ENCODE data around the gene CARD19.
"Not testable (repeated sequence)": the region's sequence is repeated elsewhere in the genome, so short reads cannot be mapped to it uniquely, and the experiment has no call there.

The CARD19 gene

GRCh38 chr9:93136011-93136440 is 40.0 kb downstream of the CARD19 start:
- DNase-seq = no peak

DNA sequence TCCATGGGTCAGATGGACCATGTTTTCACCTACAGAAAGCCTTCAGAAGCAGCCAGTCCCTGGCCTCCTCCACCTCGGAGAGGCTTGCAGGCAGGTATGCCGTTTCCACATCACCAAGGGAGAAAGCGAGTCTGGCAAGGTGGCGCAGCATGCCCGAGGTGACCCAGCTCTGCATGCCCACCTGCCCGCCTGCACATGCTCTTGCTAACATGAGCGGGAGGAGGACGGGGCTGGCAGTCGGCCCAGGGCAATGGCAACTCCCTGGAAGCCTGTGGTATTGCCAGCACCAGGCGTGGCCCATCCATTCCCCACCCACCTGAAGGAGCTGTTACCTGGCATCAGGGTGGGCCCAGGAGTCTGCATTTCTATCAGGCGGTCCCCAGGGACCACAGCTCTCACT is 41.3 kb downstream of the CARD19 start:
- DNase-seq = no peak

- no peak for DNase-seq
Measured at GRCh38 chr9:93138171-93138764, 42.3 kb downstream of the CARD19 start.

DNA sequence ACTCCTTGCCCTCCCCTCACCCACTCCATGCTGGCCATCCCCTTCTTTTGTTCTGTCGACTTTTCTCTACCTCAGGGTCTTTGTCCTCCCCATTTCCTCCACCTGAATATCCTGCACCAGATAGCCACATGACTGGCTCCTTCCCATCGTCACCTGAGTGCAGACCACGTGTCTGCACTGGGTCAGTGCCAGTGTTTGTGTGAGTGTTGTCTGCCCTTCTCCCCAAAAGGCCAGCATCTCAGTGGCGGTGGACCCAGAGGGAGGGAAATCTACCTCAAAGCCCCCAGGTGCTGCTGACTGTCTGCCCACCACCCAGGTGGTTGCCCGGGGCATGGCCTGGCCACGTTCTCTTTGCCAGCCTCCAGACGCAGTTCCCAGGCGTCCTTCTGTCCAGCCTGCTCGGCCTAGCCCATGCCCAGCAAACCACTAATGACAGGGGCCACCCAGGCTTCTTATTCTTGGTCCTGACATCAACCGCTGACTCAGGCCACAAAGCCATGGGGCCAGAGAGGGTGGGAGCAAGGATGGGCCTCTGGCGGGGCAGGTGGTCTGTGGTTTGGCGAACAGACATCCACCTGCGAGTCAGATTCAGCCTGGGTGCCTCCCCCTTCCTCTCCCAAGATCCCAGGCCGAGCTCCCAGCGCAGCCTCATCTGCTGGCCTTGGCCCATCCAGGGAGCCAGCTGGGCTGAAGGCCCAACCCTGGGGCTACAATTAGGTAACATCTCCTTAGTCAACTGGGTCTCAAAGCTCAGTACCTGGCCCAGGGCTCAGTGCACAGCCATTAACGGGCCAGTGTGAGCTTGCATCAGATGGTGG is 43.6 kb downstream of the CARD19 start:
- DNase-seq = no peak

GRCh38 chr9:93141771-93142483 is 45.9 kb downstream of the CARD19 start:
- no peak for DNase-seq

DNA sequence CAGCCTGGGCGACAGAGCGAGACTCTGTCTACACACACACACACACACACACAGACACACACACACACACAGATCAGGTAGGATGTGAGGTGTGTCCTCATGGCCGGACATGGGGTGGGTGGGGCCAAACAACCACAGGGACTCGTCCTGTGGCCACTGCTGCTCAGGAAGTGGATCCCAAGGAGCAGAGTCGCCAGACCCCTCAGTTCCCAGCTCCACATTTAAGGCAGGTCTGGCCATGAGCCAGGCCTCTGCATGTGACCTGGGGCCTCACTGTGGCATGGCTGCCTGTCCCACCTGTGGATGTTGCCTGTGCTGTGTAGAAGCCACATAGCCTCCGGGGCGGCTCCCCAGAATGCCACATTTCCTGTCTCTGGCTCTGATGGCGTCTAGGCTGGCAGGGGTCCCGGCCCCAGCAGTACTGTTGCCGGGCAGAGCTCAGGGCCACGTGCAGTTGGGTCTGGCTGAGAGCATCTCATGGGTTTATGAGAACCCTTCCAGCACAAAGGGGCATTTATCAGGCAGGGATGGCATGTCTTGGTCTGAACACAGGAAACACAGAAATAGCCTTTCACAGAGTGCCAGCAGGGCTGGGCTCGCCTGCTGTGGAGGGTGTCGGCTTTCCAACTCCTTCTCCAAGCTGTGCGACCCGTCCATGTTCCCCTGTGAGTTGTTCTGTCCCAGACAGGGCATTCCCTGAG is 48.0 kb downstream of the CARD19 start:
- DNase-seq = no peak

- DNase-seq = not testable (repeated sequence)
Measured at GRCh38 chr9:93146696-93147095, 50.7 kb downstream of the CARD19 start.

DNA sequence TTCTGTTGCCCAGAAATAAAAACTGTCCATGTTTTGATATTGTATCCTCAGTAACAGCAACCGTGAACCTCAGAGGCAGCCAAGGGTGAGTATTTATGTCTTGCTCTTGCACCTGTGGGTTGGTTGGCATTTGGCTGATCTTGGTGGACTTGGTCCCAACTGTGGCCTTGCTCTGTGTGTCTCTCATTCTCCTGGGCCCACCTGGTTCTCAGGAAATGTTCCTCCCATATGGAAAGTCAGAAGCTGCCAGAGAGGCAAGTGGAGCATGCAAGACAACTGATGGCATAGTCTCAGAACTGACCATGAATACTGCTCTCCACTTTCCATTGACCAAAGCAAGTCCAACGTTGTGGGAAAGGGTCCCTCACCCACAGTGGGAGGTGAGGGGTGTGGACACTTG is 51.6 kb downstream of the CARD19 start:
- no peak for DNase-seq

DNA sequence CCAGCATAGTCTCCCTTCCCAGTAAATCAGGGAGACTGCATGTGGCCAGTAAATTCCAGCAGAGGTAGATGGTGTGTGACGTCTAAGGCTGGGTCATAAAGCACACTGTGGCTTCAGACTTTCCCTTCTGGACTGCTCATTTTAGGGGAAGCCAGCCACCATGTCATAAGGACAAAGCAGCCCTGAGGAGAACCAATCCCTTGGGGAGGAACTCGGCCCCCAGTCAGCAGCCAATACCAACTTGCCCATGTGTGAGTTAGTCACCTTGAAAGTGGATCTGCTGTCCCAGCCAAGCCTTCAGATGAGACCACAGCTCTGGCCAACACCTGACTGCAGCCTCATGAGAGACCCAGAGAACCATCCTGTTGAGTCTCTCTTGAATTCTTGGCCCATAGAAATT is 52.7 kb downstream of the CARD19 start:
- DNase-seq = no peak

GRCh38 chr9:93149361-93149760 is 53.3 kb downstream of the CARD19 start:
- no peak for DNase-seq

DNA sequence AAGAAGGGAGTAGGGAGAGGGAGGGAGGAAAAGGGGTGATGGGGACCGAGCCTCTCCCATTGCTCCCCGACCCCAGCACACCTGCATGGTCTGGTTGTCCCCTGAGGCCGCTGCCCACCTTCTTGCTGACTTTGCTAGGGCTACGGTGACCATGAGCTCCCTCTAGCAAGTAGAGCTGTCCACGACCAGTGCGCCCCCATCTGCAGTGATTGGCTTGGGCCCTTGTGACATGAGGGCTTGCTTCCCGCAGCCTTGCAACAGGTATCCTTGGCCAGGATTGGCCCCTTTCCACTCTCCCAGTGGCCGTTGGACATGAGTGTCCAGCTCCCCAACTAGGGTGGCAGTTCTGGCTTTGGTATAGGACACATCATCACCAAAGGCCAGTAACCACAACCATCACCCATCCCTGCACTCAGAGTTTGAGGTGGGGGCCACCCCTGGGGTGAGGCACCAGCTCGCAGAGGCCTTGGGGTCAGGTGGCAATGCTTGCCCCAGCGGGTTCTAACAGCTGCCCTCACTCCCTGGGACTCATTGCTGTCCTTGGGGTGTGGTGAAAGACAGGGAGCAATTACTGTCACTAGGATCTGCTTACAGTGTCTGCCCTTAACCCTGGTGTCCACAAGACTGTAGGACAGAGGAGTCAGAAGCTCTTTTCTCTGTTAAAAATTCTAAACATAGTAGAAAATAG is 55.2 kb downstream of the CARD19 start:
- no peak for DNase-seq

- peak; percentile 21 for DNase-seq
Measured at GRCh38 chr9:93154293-93154903, 58.4 kb downstream of the CARD19 start.

DNA sequence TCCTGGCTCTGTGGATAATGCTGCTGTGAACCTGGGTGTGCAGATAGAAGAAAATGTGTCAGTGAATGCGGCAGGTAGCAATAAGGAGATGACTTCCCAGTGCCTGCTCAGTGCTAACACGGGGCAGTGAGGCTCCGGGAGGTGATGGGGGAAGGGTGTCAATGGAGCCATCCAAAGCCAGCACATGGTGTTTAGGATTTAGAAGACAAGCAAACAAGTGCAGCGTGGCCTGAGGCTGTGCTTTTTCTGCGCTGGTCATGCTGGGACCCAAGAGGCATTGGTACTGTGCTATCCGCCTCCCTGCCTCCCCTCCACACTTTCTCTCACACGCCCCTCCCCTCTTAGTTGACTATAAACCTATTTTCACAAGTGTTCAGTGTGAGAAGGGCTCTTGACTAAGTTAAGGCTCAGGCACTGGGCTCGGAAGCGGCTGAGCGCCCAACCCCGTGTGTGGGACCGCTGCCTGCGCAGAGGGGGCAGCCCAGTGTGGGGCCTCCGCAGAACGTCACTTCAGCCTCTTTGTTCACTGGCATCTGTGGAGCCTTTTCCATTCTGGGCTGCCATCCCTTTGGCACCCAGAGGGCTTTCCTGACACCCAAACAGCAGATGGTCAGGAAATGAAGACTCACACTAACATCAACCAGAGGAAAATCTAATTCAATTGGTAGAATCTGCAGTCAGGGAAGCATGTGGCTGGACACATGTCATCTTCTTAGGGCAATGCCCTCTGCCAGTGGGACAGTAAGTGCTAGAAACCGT is 59.9 kb downstream of the CARD19 start:
- DNase-seq = no peak

DNA sequence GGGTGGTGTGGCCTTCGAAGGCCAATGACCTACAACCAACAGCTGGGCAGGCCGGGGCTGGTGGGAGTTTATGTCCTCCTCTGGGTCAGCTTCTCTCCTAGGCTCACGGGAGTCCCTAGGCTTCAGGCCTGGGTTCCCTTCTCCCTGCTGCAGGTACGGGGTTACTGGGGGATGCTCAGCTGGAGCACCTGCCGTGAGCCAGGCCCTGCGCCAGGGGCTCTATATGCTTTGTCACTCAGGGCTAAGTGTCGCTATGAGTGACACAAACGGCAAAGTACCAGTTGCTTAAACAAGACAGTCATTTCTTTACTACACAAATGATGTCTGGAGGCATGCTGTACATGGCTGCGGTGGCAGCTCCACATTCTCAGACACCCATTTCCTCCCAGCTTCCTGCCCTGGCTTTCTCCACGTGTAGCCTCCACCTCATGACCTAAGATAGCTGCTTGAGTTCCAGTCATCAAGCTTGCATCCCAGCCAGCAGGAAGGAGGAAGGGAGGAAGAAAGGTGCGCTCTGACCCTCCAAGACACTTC is 60.5 kb downstream of the CARD19 start:
- no peak for DNase-seq

- DNase-seq = peak; percentile 51
Measured at GRCh38 chr9:93159601-93160471, 63.8 kb downstream of the CARD19 start.

DNA sequence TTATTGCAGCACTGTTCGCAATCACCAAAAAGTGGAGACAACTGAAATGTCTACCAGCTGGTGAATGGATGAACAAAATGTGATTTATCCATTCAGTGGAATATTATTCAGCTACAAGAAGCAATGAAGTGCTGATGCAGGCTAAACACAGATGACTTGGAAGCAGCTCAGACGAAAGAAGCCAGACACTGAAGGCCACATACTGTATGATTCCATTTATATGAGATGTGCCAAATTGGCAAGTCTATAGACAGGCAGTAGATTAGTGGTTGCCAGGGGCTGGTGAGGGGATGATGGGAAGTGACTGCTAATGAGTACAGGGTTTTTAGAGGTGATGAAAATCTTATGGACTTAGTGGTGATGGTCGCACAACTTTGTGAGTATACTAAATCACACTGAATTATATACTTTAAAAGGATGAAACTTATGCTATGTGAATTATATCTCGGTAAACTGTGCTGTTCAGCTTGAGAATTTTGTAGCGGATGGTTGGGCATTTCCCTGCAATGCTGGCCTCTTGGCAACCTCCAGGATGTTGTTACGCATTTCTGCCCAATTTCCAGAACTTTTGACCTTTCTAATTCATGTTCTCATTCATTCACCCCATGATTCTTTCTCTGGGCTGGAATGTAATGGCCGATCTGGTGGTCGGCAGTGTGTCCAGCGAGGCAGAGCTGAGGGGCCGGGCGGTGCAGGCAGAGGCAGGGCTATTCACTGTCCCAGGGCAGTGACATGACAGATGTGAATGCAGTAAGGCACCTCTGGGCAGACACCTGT is 66.0 kb downstream of the CARD19 start:
- no peak for DNase-seq

Measured in MV-4-11 (cell line).